Activated CD4-positive, alpha-beta T cell treated with anti-CD3 and anti-CD28 coated beads, Interleukin-2, Interleukin-6, amounts not matched to agents 100 ng/mL and 50 ng/mL, durations not matched to agents 16 hours and 8 hours (primary cell): ENCODE measurements around the gene ARHGAP11B.
"Not testable (repeated sequence)": the region's sequence is repeated elsewhere in the genome, so short reads cannot be mapped to it uniquely, and the experiment has no call there.

Source experiments
- DNase-seq: peaks from one replicate; pipeline ENCODE4 v3.0.0-alpha.2; 2020

ARHGAP11B gene

GRCh38 chr15:30625436-30626193, at the start of gene ARHGAP11B:
Gene ARHGAP11B (plus strand): TSS chr15:30626128.
- peak; percentile 98 for DNase-seq

GRCh38 chr15:30579394-30579970, 46.4 kb upstream of the ARHGAP11B start:
- DNase-seq, result not testable (repeated sequence)

- not testable (repeated sequence) for DNase-seq
Measured at GRCh38 chr15:30580716-30581115, 45.2 kb upstream of the ARHGAP11B start.

- DNase-seq, result not testable (repeated sequence)
Measured at GRCh38 chr15:30598953-30599352, 27.0 kb upstream of the ARHGAP11B start.

- DNase-seq, result not testable (repeated sequence)
Measured at GRCh38 chr15:30603796-30604195, 22.1 kb upstream of the ARHGAP11B start, which contains the start of gene GOLGA8H. Gene GOLGA8H (plus strand): TSS chr15:30604028. CDS start chr15:30604126, 98 bp downstream.

GRCh38 chr15:30612271-30612670, 13.7 kb upstream of the ARHGAP11B start:
- not testable (repeated sequence) for DNase-seq

GRCh38 chr15:30621342-30621741, 4.6 kb upstream of the ARHGAP11B start:
- peak; percentile 5 for DNase-seq

GRCh38 chr15:30626194-30626565, 252 bp downstream of the ARHGAP11B start:
- DNase-seq, result not testable (repeated sequence)

- not testable (repeated sequence) for DNase-seq
Measured at GRCh38 chr15:30626632-30627031, 704 bp downstream of the ARHGAP11B start.

GRCh38 chr15:30650012-30650929, 24.3 kb downstream of the ARHGAP11B start:
- peak; percentile 40 for DNase-seq

GRCh38 chr15:30661154-30661553, 35.2 kb downstream of the ARHGAP11B start:
- not testable (repeated sequence) for DNase-seq

GRCh38 chr15:30669621-30670020, 43.7 kb downstream of the ARHGAP11B start:
- not testable (repeated sequence) for DNase-seq

- DNase-seq, result no peak
Measured at GRCh38 chr15:30670056-30670455, 44.1 kb downstream of the ARHGAP11B start.

- DNase-seq, result no peak
Measured at GRCh38 chr15:30671309-30671708, 45.4 kb downstream of the ARHGAP11B start.

- no peak for DNase-seq
Measured at GRCh38 chr15:30675126-30675525, 49.2 kb downstream of the ARHGAP11B start.

- DNase-seq, result not testable (repeated sequence)
Measured at GRCh38 chr15:30675891-30676290, 50.0 kb downstream of the ARHGAP11B start.

- DNase-seq, result not testable (repeated sequence)
Measured at GRCh38 chr15:30680997-30681396, 55.1 kb downstream of the ARHGAP11B start.

- not testable (repeated sequence) for DNase-seq
Measured at GRCh38 chr15:30685709-30686285, 59.9 kb downstream of the ARHGAP11B start.

- DNase-seq, result not testable (repeated sequence)
Measured at GRCh38 chr15:30686651-30687050, 60.7 kb downstream of the ARHGAP11B start.
